NCI-H2081 (cell line): ENCODE results near the gene DEGS2.

Source experiments
- DNase-seq, 2 experiments: peaks; one replicate each; lab custom pipeline; 2025; lab: John Stamatoyannopoulos, UW

Gene DEGS2

GRCh38 chr14:100114109-100114765 lies 45.2 kb downstream of the DEGS2 start:
- no peak for DNase-seq

DNA sequence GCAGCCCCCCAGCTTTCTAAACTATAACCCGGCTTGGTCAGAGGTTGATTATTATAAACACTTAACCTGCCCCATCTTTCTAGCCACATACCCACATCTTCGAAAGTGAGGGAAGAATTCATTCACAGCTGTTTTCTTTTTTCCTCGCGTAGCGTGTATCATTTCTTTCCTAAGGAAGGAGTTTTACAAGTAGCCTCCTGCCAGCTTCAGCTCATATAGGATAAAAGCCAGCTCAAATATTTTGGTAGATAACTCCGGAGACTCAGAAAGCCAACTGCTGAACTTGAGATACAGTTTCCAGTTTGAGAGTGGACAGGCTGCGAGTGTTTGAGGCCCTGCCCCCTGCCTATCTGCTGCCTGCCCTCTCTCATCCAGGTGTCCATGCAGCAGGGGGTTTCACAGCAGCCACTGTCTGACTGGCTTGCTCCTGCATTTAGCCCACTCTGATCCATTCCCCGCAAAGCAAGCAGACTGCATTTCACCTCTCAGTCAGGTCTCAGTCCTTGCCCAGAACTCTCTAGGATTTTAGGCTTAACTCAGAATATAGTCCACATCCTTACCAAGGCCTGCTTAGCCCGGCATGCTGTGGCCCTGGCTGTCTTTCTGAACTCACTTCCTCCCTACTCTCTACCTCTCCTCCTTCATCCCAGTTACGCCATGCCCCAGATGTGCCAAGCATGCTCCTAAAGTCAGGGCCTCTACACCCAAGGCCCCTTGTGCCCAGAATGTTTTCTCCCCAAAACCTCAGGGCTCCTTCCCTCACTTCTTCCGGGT lies 47.3 kb downstream of the DEGS2 start:
- no peak for DNase-seq

- DNase-seq: no peak
These were observed 48.6 kb downstream of the DEGS2 start for GRCh38 chr14:100110816-100111215.

- no peak for DNase-seq
These were observed 49.9 kb downstream of the DEGS2 start for GRCh38 chr14:100109594-100109955.

DNA sequence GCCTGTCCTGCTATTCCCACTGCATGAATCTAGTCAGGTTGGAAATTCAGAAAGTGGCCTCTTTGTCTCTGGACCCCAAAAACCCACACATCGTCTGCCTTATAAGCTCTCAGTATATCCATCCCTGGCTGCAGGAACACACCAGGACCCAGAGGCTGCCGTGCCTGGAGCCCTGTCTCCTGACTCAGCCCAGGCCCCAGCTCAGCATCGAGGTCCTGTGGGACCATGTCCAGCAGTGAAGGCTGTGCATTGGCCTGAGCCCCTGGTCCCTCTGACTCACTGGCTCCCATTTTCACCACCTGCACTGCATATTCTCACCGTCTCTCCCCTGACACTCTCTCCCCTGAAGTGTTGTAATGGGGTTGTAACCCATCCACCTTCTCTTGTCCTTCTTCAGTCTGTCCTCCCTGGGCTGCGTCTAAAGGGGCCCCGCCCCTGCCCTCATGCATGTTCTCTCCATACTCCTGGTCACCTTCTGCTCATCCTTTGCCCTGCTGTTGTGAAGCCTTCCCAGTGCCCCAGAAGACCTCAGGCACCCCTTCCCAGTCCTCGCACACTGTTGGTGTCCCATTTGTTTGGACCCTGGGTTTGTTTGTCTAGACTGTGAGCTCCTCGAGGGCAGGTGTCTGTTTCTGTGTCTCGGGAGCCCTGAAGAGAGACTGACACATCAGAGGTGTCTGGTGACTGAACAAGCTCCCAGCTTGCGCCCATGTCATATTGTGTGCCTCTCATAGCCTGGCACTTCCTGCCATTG lies 50.4 kb downstream of the DEGS2 start:
- no peak for DNase-seq

GRCh38 chr14:100108042-100108825 lies 51.2 kb downstream of the DEGS2 start:
- peak; percentile 68 to 77 for DNase-seq

DNA sequence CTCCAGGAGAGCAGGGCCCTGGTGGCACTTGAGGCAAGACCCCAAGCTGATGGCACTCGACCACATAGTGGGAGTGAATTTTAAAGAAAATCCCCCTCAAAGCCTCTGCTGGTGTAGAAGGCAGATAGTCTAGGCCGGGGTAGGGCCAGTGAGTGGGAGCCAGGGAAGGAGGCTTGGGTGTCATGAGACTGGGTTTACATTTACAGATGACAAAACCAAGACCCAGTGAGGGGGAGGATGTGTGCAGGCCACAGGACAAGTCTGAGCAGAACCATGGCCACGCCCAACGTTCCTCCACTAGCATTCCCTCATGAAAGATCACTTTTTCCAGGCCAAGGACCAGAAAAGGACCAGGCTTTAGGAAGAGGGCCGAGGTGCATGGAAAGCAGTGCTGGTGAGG lies 52.2 kb downstream of the DEGS2 start:
- DNase-seq: no peak

GRCh38 chr14:100106250-100107112 lies 53.0 kb downstream of the DEGS2 start:
- no peak for DNase-seq

- no peak for DNase-seq
These were observed 53.9 kb downstream of the DEGS2 start for GRCh38 chr14:100105357-100106169.

GRCh38 chr14:100104523-100105300 lies 54.7 kb downstream of the DEGS2 start:
- no peak for DNase-seq

DNA sequence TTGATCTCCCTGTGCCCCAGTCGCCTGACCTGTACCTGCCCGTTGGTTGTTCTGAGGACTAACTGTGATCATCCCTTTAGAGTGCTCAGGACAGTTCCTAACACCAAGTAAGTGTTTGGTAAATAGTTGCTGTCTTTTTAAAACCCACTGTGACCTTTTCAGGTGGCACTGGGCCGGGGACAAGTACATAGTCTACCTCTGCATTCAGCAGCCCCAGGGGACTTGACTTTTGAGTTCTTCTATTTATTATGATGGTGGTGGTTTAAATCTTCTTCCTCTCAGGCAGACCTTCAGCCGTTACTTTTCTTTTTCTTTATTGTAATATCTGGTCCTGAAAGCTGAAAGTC lies 55.5 kb downstream of the DEGS2 start:
- DNase-seq: no peak

GRCh38 chr14:100103250-100104005 lies 56.0 kb downstream of the DEGS2 start:
- no peak for DNase-seq

DNA sequence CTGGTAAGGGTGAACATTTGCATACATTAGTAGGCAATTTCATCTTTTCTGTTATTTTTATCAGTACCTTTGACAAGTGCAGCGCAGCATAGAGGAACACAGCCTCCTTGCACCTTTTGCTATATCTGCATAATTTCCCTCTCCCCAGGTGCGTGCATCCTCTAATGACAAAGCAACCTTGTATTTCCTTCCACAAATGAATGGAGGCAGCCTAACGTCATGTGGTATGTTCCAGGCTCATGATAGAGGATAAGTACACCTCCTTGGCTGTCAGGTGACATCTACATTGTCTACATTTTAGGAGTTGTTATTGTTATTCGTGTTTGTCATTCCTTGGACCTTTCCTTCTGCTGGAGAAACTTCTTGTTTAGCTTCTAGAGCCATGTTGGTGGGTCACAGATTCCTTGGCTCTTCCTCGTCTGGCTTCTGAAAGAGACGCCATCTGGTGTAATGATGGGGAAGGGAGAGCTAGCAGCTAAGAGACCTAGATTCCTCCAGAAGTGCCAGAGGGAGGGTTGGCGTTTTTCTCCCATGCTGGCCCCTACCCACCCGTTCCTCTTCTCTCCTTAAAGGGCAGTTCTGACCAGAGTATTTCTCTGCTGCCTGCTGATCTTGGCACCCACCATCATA lies 57.2 kb downstream of the DEGS2 start:
- no peak for DNase-seq

DNA sequence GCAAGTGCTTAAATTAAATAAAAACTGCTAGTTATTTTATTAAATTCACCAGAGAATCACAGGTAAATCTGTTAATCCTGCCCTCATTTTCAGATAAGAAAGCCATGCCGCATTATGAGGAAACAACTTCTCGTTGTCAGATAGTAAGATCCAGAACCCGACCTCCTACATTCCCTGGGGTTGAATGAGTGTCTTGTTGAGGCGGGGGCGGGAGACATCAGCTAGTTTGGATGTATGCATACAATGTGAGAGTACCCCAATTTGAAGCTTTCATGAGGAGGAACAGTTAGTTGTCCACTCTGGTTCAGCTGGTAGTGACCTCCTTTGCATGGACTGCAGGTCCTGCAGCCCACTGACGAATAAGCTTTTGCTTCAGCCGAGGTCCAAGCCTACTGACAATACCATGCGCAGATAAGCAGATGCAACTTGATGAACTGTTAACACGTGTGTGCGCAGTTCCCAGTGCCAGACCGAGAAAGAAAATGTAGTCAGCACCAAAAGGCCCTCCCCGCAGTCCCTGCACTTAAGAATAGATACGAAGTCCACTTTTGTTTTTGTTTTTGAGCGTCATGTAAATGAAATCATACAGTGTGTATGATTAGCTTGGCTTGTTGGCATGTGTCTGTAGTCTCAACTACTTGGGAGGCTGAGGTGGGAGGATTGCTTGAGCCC lies 59.3 kb downstream of the DEGS2 start:
- DNase-seq: no peak

DNA sequence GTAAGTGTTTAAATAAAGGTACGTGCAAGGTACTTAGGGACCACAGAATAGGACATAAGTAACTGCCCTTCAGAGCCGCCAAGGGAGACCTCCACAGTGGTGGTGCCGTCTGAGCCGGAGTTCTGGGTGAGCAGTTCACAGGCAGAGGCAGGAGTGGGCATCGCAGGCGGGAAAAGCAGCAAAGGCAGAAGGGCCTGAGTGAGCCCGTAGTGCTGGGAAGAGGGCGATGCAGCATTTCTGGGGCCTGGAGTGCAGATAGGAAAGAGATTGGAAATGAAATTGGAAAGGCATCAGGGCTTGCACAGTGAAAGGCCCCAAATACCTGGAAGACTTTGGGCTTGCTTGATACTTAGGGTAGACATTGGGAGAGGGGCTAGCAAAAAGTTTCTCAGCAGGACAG lies 61.3 kb downstream of the DEGS2 start:
- no peak for DNase-seq

DNA sequence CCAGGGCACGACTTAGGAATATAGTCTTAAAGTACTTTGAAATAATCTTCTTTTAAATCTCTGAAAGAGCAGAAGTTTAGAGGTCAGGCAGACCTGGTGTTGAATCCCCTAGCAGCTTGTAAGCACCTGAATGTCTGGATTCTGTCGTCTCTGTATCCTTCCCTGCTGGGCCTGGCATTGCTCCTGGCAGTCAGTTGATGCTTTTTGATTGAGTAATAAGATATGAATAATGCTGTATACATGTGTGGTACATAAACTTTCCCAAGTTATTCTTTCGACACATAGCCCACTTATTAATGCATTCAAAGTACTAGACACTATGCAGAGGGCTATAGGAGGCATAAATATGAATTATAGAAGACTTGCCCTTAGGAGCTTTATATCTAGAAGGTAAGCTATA lies 62.8 kb downstream of the DEGS2 start:
- no peak for DNase-seq
